Mesenchymal stem cell (in vitro differentiated cells and primary cell): ENCODE measurements around the gene TRIM13. TPM values are rescaled to one million over a fixed set of nuclear protein-coding genes. Genes with fewer than 3 reads are reported as not detected.
A peak's percentile ranks its signal among the peaks of the same experiment; 100 is the strongest.
"Not testable (repeated sequence)": the region's sequence is repeated elsewhere in the genome, so short reads cannot be mapped to it uniquely, and the experiment has no call there.

Source experiments
- DNase-seq: peaks from one replicate; pipeline ENCODE4 v3.0.0-alpha.2; 2013
- H2AFZ ChIP-seq: one replicate; pipeline ENCODE4 v1.6.1; 2013; ENCODE audit warnings: low read depth, mild to moderate bottlenecking, control low read depth, inconsistent platforms, low read length, moderate library complexity
- H2AK5ac ChIP-seq: 2 replicates; pipeline ENCODE4 v1.6.1; 2013; ENCODE audit warnings: low read length, moderate library complexity, mild to moderate bottlenecking, inconsistent platforms; ENCODE audit not compliant: severe bottlenecking
- H2BK120ac ChIP-seq: one replicate; pipeline ENCODE4 v1.6.1; 2013; ENCODE audit warnings: low read depth, mild to moderate bottlenecking, inconsistent platforms, low read length, moderate library complexity
- H2BK12ac ChIP-seq, 2 experiments: one replicate each; pipeline ENCODE4 v1.6.1; 2013; ENCODE audit warnings: inconsistent platforms in 2 of 2, low read length in 2 of 2, mild to moderate bottlenecking in 2 of 2, moderate library complexity in 2 of 2, control low read depth in 1 of 2
- H2BK15ac ChIP-seq: one replicate; pipeline ENCODE4 v1.6.1; 2013; ENCODE audit warnings: mild to moderate bottlenecking, low read depth, inconsistent platforms; ENCODE audit not compliant: poor library complexity, severe bottlenecking
- H2BK5ac ChIP-seq: 2 replicates; pipeline ENCODE4 v1.6.1; 2013; ENCODE audit warnings: low read depth, mild to moderate bottlenecking, low read length, control low read depth, inconsistent platforms; ENCODE audit not compliant: poor library complexity, severe bottlenecking
- H3K14ac ChIP-seq, 2 experiments: one replicate each; pipeline ENCODE4 v1.6.1; 2013; ENCODE audit warnings: inconsistent platforms in 2 of 2, low read length in 2 of 2, control low read depth in 1 of 2, mild to moderate bottlenecking in 1 of 2, moderate library complexity in 1 of 2
- H3K18ac ChIP-seq, 2 experiments: one replicate each; pipeline ENCODE4 v1.6.1; 2013; ENCODE audit warnings: inconsistent platforms in 2 of 2, low read length in 2 of 2, control low read depth in 1 of 2, low read depth in 1 of 2, mild to moderate bottlenecking in 1 of 2
- H3K23ac ChIP-seq, 2 experiments: one replicate each; pipeline ENCODE4 v1.6.1; 2013; ENCODE audit warnings: inconsistent platforms in 2 of 2, low read length in 2 of 2, mild to moderate bottlenecking in 2 of 2, moderate library complexity in 2 of 2, control low read depth in 1 of 2
- H3K27ac ChIP-seq: 2 replicates; pipeline ENCODE4 v1.5.1; 2013; ENCODE audit warnings: mild to moderate bottlenecking, moderate library complexity, low read length, control low read depth, inconsistent platforms; ENCODE audit not compliant: poor library complexity, severe bottlenecking
- H3K27me3 ChIP-seq, 2 experiments: 2 replicates each; pipeline versions ENCODE4 v1.6.1 to v1.7.0; 2013; ENCODE audit warnings: low read length in 2 of 2, mild to moderate bottlenecking in 2 of 2, moderate library complexity in 2 of 2, control low read depth in 1 of 2, inconsistent platforms in 1 of 2; ENCODE audit not compliant: control insufficient read depth in 1 of 2, insufficient read depth in 1 of 2
- H3K36me3 ChIP-seq, 2 experiments: 2 replicates each; pipeline versions ENCODE4 v1.6.1 to v1.7.0; 2013; ENCODE audit warnings: low read length in 2 of 2, control low read depth in 1 of 2, inconsistent platforms in 1 of 2, low read depth in 1 of 2, mild to moderate bottlenecking in 1 of 2; ENCODE audit not compliant: insufficient read depth in 2 of 2, control insufficient read depth in 1 of 2
- H3K4ac ChIP-seq, 2 experiments: one replicate each; pipeline ENCODE4 v1.6.1; 2013; ENCODE audit warnings: inconsistent platforms in 2 of 2, low read length in 2 of 2, mild to moderate bottlenecking in 2 of 2, moderate library complexity in 2 of 2, control low read depth in 1 of 2, low read depth in 1 of 2
- H3K4me1 ChIP-seq: 2 replicates; pipeline ENCODE4 v1.6.1; 2013; ENCODE audit warnings: low read depth, low read length, control low read depth; ENCODE audit not compliant: control insufficient read depth, insufficient read depth
- H3K4me2 ChIP-seq: 2 replicates; pipeline ENCODE4 v1.6.1; 2013; ENCODE audit warnings: low read length, mild to moderate bottlenecking, inconsistent platforms; ENCODE audit not compliant: poor library complexity, severe bottlenecking
- H3K4me3 ChIP-seq, 2 experiments: 2 replicates each; pipeline versions ENCODE4 v1.5.1 to v1.7.0; 2013; ENCODE audit warnings: low read length in 2 of 2, mild to moderate bottlenecking in 2 of 2, control low read depth in 1 of 2, low read depth in 1 of 2; ENCODE audit not compliant: insufficient read depth in 1 of 2
- H3K79me1 ChIP-seq: replicated peaks from 2 replicates; pipeline ENCODE4 v1.6.1; 2013; ENCODE audit warnings: mild to moderate bottlenecking, control low read depth, low read length, inconsistent platforms; ENCODE audit not compliant: poor library complexity, severe bottlenecking
- H3K9ac ChIP-seq: 2 replicates; pipeline ENCODE4 v1.7.0; 2013; ENCODE audit warnings: mild to moderate bottlenecking, low read length, moderate library complexity
- H3K9me3 ChIP-seq: 2 replicates; pipeline ENCODE4 v1.7.0; 2013; ENCODE audit warnings: mild to moderate bottlenecking, low read length; ENCODE audit not compliant: control insufficient read depth
- H4K8ac ChIP-seq: one replicate; pipeline ENCODE4 v1.6.1; 2013; ENCODE audit warnings: inconsistent platforms, mild to moderate bottlenecking, low read length, moderate library complexity
- H4K91ac ChIP-seq: one replicate; pipeline ENCODE4 v1.6.1; 2013; ENCODE audit warnings: mild to moderate bottlenecking, low read length, inconsistent platforms
- WGBS: methylation state at CpG from one replicate; pipeline ENCODE4 v1.1.7; 2013; ENCODE audit warnings: mixed read lengths; 5-methylcytosine and 5-hydroxymethylcytosine counted together
- polyA plus RNA-seq, 2 experiments: library from polyadenylated mRNA; stranded (reverse); fragments of 200-250 nt; gene quantifications; one replicate each; pipeline ENCODE4 v1.2.3, GENCODE V29; 2013

TRIM13 gene, protein sequence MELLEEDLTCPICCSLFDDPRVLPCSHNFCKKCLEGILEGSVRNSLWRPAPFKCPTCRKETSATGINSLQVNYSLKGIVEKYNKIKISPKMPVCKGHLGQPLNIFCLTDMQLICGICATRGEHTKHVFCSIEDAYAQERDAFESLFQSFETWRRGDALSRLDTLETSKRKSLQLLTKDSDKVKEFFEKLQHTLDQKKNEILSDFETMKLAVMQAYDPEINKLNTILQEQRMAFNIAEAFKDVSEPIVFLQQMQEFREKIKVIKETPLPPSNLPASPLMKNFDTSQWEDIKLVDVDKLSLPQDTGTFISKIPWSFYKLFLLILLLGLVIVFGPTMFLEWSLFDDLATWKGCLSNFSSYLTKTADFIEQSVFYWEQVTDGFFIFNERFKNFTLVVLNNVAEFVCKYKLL
- 11.3 TPM for polyA plus RNA-seq (2013, experiment 1 of 2)
- polyA plus RNA-seq (2013, experiment 2 of 2), result 12.4 TPM

DNA sequence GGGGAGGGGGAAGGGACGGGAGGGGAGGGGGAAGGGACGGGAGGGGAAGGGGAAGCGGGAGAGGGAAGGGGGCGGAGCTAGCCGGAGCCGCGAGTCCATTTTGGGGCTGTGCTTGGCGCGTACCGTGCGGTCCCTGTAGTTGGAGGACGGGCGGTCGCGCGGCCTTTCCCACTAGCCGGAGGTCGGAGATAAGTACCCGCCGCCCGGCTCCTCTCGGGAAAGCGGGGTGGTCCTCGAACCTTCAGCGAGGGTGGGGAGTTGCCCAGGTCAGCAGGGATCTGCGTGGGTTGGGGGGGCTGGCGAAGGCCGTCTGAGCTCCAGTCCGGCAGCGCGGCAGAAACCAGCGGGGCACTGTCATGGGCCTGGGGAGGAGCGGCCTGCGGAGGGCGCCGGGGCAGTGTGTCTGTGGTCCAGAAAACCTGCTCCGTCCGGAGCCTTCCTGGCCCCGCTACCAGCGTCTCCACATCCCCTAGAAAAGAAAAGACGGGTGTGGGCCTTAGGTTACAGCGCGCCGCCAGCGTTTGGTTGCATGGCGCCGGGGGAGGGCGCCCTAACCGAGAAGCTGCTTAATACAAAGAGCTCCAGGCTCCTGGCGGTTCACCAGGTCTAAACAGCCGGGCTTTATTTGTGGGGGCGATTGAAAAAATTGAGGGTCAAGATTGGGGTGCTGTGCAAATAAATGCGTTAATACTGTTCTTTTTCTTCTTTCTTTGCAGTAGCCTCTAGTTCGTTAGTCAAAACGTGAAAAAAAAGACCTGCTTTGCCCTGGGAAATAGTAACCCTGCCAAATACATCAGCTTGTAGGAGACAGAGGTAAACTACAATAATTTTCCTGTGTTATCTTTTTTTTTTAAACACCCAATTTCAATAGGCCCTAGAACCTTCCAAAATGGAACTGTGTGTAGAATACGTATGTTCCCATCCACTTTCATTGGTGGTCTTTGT lies at the start of gene TRIM13:
TRIM13 (plus strand) TSS at position 92 of the 945 bp plus-strand sequence. CDS start 14,899 bp downstream, outside the sequence.
- WGBS, result under 1% methylated on average over 44 of the region's 56 CpGs
- Histone ChIP-seq H3K14ac (peak within 1 kb of the TSS in 1 of 2 experiments; percentile 98), H4K91ac (peak within 1 kb of the TSS; percentile 83), H2BK120ac (peak within 1 kb of the TSS; percentile 89), H2BK12ac (peak within 1 kb of the TSS in 1 of 2 experiments; percentile 71), H2BK5ac (peak within 1 kb of the TSS; percentile 84), H3K27ac (peak within 1 kb of the TSS; percentile 95), H3K27me3 (no peaks in the 10 kb centered on the region), H3K4ac (peak within 1 kb of the TSS; percentile 83 to 96), H3K4me3 (peak within 1 kb of the TSS; percentile 85 to 87), H3K4me2 (peak within 1 kb of the TSS; percentile 69), H2AK5ac (peak within 1 kb of the TSS; percentile 53), H3K18ac (peak within 1 kb of the TSS; percentile 90 to 98), H4K8ac (peak within 1 kb of the TSS; percentile 97), H3K9ac (peak within 1 kb of the TSS; percentile 98), H3K79me1 (peaks cover 1% of the 10 kb centered on the region), H3K4me1 (peaks cover 8% of the 10 kb centered on the region), H3K9me3 (no peaks in the 10 kb centered on the region), H3K36me3 (peaks cover 12 to 60% of the 10 kb centered on the region in 2 experiments), H3K23ac (peak within 1 kb of the TSS in 1 of 2 experiments; percentile 89), H2BK15ac (peak within 1 kb of the TSS; percentile 100), H2AFZ (peak within 1 kb of the TSS; percentile 93)
- DNase-seq, result peak; percentile 93

DNA sequence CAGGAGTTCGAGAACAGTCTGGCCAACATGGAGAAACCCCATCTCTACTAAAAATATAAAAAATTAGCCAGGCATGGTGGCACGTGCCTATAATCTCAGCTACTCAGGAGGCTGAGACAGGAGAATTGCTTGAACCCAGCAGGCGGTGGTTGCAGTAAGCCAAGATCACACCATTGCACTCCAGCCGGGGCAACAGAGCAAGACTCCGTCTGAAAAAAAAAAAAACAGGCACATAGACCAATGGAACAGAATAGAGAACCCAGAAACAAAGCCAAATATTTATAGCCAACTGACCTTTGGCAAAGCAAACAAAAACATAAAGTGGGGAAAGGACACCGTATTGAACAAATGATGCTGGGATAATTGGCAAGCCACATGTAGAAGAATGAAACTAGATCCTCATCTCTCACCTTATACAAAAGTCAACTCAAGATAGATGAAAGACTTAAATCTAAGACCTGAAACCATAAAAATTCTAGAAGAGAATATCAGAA lies 48.0 kb upstream of the TRIM13 start:
- H3K9me3 ChIP-seq, H3K27me3 ChIP-seq, DNase-seq, H2BK120ac ChIP-seq, H2AFZ ChIP-seq, H4K8ac ChIP-seq, H2AK5ac ChIP-seq, H2BK12ac ChIP-seq, H3K18ac ChIP-seq, H3K9ac ChIP-seq, H3K27ac ChIP-seq, H3K4me1 ChIP-seq, H3K36me3 ChIP-seq, H3K79me1 ChIP-seq, H3K23ac ChIP-seq, H4K91ac ChIP-seq, H3K14ac ChIP-seq, H3K4me3 ChIP-seq, H3K4ac ChIP-seq, H3K4me2 ChIP-seq, H2BK5ac ChIP-seq, H2BK15ac ChIP-seq: not testable (repeated sequence)
- 94% methylated on average over 5 of the region's 6 CpGs for WGBS

DNA sequence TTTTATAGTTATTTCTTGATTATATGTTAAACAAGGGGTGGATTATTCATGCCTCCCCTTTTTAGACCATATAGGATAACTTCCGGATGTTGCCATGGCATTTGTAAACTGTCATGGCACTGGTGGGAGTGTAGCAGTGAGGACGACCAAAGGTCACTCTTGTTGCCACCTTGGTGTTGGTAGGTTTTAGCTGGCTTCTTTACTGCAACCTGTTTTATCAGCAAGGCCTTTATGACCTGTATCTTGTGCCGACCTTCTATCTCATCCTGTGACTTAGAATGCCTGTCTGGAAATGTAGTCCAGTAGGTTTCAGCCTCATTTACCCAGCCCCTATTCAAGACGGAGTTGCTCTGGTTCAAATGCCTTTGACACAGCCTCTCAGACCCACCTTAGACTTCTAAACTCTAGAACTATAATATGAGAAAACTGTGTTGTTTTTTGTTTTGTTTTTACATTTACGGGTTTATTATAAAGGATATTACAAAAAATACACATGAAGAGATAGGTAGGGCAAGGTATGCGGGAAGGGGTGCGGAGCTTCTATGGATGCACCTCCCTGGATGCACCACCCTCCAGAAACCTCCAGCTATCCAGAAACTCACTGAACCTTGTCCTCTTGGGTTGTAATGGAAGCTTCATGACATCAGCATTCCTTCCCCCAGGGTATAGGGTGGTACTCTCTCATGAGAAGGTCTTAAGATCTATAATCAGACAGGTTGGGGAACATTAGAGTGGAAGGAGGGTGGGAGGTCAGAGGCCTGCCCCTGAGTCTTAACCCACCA lies 44.9 kb upstream of the TRIM13 start:
- 85% methylated on average over 3 of the region's 7 CpGs for WGBS
- H3K27me3 ChIP-seq, result no peaks in the 10 kb centered on the region

More for the DNA sequence above, 44.9 kb upstream of the TRIM13 start:
- H4K8ac ChIP-seq, result no peak overlapping the region
- no peak overlapping the region for H3K9ac ChIP-seq
- DNase-seq, result no peak
- H2BK5ac ChIP-seq, result no peak overlapping the region
- no peaks in the 10 kb centered on the region for H3K9me3 ChIP-seq
- no peak overlapping the region for H3K4me2 ChIP-seq
- H2BK15ac ChIP-seq, result no peak overlapping the region
- no peak overlapping the region for H3K14ac ChIP-seq
- H2BK120ac ChIP-seq, result no peak overlapping the region
- H3K23ac ChIP-seq, result no peak overlapping the region
- no peak overlapping the region for H2BK12ac ChIP-seq
- no peak overlapping the region for H3K27ac ChIP-seq
- no peak overlapping the region for H2AK5ac ChIP-seq
- no peaks in the 10 kb centered on the region for H3K4me1 ChIP-seq
- no peak overlapping the region for H3K18ac ChIP-seq
- H4K91ac ChIP-seq, result no peak overlapping the region
- H3K4ac ChIP-seq, result no peak overlapping the region
- H2AFZ ChIP-seq, result no peak overlapping the region
- no peaks in the 10 kb centered on the region for H3K79me1 ChIP-seq
- no peak overlapping the region for H3K4me3 ChIP-seq
- peaks cover 0 to 5% of the 10 kb centered on the region in 2 experiments for H3K36me3 ChIP-seq
